T-cell (primary cell): ENCODE results near the gene ADAMTS15. TPM values are rescaled to one million over a fixed set of nuclear protein-coding genes. Genes with fewer than 3 reads are reported as not detected.

Experiments used
- ATAC-seq, 4 experiments: fragments of 200-7000 bp in 3 of 4; fragments of 150-1000 bp in 1 of 4; cut with Tn5 transposase; replicated peaks in 1 of 4; 1 replicate in 3 of 4; 2 replicates in 1 of 4; pipeline ENCODE4 v1.10.0; 2021; ENCODE audit warnings: moderate library complexity in 3 of 4, mild to moderate bottlenecking in 2 of 4, moderate number of reproducible peaks in 1 of 4
- CTCF ChIA-PET, 2 donors: fragments of 300-600 bp; sonication (Branson Sonifier 250); formaldehyde crosslinking; loops; one replicate each; lab custom pipeline; 2022; ENCODE audit warnings: antibody characterized with exemption in 2 of 2; lab: Charles Lee
- POLR2A ChIA-PET, 2 donors: fragments of 300-600 bp; sonication (Branson Sonifier 250); formaldehyde crosslinking; loops; one replicate each; lab custom pipeline; 2022; ENCODE audit warnings: antibody characterized with exemption in 2 of 2; lab: Charles Lee
- DNase-seq, 35 experiments: peaks; one replicate each; pipeline versions ENCODE4 v3.0.0 to v3.0.0-alpha.2; 2013 to 2023
- H3K27ac ChIP-seq: one replicate; pipeline ENCODE4 v1.5.1; 2013; ENCODE audit warnings: low read length
- H3K27me3 ChIP-seq, 2 experiments: replicated peaks in 1 of 2; 1 replicate in 1 of 2; 2 replicates in 1 of 2; pipeline versions ENCODE4 v1.6.1 to v1.7.0; 2013; ENCODE audit warnings: low read length in 1 of 2, mixed read lengths in 1 of 2; ENCODE audit not compliant: control insufficient read depth in 2 of 2, insufficient read depth in 2 of 2; ENCODE audit errors: extremely low read depth in 1 of 2
- H3K36me3 ChIP-seq, 2 donors: 1 replicate in 1 of 2; 2 replicates in 1 of 2; pipeline versions ENCODE4 v1.6.1 to v1.7.0; 2013; ENCODE audit warnings: low read length in 1 of 2; ENCODE audit not compliant: control insufficient read depth in 2 of 2, insufficient read depth in 1 of 2; ENCODE audit errors: extremely low read depth in 1 of 2
- H3K4me1 ChIP-seq, 2 experiments: 1 replicate in 1 of 2; 2 replicates in 1 of 2; pipeline versions ENCODE4 v1.6.1 to v1.7.0; 2013; ENCODE audit warnings: low read length in 2 of 2, mixed read lengths in 1 of 2; ENCODE audit not compliant: insufficient read depth in 2 of 2, control insufficient read depth in 1 of 2; ENCODE audit errors: extremely low read depth in 1 of 2
- H3K4me3 ChIP-seq, 2 donors: 1 replicate in 1 of 2; 2 replicates in 1 of 2; pipeline versions ENCODE4 v1.5.1 to v1.7.0; 2013; ENCODE audit warnings: mild to moderate bottlenecking in 2 of 2, low read length in 1 of 2, moderate library complexity in 1 of 2; ENCODE audit not compliant: control insufficient read depth in 1 of 2; ENCODE audit errors: extremely low read depth in 1 of 2
- H3K9me3 ChIP-seq: 2 replicates; pipeline ENCODE4 v1.7.0; 2013
- H3K27ac Mint-ChIP-seq, 2 donors: one replicate each; pipeline ENCODE4 v1.8.0; 2020 to 2021; ENCODE audit warnings: mild to moderate bottlenecking in 2 of 2, mixed read lengths in 2 of 2
- H3K27me3 Mint-ChIP-seq, 2 donors: one replicate each; pipeline ENCODE4 v1.8.0; 2021 to 2022; ENCODE audit warnings: mixed read lengths in 2 of 2
- H3K36me3 Mint-ChIP-seq: one replicate; pipeline ENCODE4 v1.8.0; 2021; ENCODE audit warnings: mixed read lengths
- H3K4me1 Mint-ChIP-seq, 3 donors: one replicate each; pipeline ENCODE4 v1.8.0; 2020 to 2022; ENCODE audit warnings: mixed read lengths in 3 of 3, mild to moderate bottlenecking in 1 of 3
- H3K4me3 Mint-ChIP-seq, 3 donors: one replicate each; pipeline ENCODE4 v1.8.0; 2020 to 2022; ENCODE audit warnings: mild to moderate bottlenecking in 3 of 3, mixed read lengths in 3 of 3, moderate library complexity in 3 of 3
- H3K9me3 Mint-ChIP-seq, 3 donors: one replicate each; pipeline ENCODE4 v1.8.0; 2020 to 2022; ENCODE audit warnings: mixed read lengths in 3 of 3
- WGBS: methylation state at CpG from one replicate; pipeline ENCODE4 v1.1.5; 2013; ENCODE audit warnings: missing lambda C conversion rate; ENCODE audit not compliant: insufficient coverage; 5-methylcytosine and 5-hydroxymethylcytosine counted together
- total RNA-seq, 35 experiments: library from RNA in 6 of 35; stranded (reverse) in 6 of 35; fragments of 120-200 nt in 1 of 35; gene quantifications; one replicate each; pipeline versions ENCODE4 v1.2.1 to v1.2.4 and lab custom pipeline; 2013 to 2026

Gene ADAMTS15
- total RNA-seq, 5 donors from 2014 or later (not counting 1 experiment from before 2014, with no cell fraction given): 0.03 to 0.07 (median 0.06) TPM; not detected in 2

DNA sequence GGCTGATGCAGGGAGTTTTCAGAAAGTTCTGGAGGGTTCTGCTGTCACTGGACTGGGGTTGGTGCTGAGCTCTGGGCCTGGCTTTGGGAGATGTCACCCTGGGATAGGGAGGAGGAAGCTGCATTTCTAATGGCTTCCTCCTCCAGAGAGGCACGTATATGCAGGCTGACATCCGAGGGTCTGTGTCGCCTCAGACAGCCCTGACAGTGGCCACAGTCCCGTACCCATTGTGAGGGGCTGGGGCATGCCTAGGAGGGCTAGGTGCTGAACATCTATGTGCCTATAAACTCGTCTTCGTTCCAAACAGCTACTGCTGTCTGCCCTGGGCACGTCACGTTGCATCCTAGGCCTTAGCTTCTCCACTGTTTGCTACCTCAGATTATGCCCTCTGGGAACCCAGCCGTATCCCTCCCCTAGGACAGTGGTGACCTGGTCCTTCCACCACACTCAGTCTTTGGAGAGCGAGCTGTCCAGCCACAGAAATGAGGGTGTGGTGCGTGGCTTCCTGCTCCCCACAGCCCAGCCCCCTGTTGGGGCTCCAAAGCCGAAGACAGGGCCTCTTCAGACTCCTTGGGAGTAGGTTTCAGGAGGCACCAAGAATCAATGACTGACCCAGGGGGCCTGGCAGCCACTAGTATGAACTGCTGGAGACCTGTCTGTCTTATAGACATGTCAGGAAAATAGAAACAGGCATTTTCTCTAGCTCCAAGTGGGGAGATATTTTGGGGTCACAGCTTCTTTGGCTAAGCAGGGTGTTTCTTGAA lies 26.4 kb downstream of the ADAMTS15 start:
- no peak overlapping the region for H3K27ac Mint-ChIP-seq
- WGBS: 78% methylated on average over 8 of the region's 12 CpGs
- Histone ChIP-seq H3K4me1 (no peaks in the 10 kb centered on the region), H3K27me3 (peaks cover 0 to 13% of the 10 kb centered on the region in 2 experiments), H3K4me3 (no peak overlapping the region), H3K9me3 (no peaks in the 10 kb centered on the region), H3K27ac (no peak overlapping the region), H3K36me3 (no peaks in the 10 kb centered on the region)
- H3K9me3 Mint-ChIP-seq: no peaks in the 10 kb centered on the region
- CTCF ChIA-PET: no interaction called here
- H3K27me3 Mint-ChIP-seq: no peaks in the 10 kb centered on the region
- H3K4me3 Mint-ChIP-seq: no peak overlapping the region
- H3K4me1 Mint-ChIP-seq: peaks cover 0 to 2% (median 0%) of the 10 kb centered on the region in 3 donors
- POLR2A ChIA-PET: no interaction called here
- DNase-seq: no peak
- ATAC-seq: no peak
- no peaks in the 10 kb centered on the region for H3K36me3 Mint-ChIP-seq

DNA sequence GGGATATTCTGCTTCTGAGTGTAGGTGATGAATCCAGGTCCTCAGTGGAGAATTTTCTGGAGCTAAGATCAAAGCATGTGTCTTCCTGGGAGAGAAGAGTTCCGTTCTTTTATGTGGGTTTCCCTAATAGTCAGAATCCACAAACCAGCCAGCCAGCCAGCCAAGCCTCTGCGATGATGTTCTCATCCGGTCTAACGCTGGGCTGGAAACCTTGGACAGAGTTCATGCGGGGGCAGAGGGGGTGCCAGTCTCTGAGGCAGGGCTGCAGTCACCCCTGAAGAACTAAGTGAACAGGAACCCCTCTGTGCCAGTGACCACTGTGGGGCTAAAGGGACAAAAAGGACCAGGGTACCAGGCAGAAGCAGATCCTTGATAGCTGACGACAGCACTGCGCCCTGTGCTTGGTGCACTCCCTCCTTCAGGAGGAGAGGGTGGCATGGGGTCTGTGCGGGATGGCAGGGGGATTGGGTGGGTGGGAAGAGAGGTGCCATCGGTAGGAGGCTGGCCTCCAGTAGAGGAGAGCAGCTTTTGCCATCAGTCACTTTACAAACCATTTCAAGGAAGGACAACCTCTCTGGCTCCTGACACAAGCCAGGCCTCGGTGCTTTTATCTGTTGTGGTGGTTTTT lies 27.1 kb downstream of the ADAMTS15 start:
- Histone ChIP-seq H3K27me3 (peaks cover 0 to 13% of the 10 kb centered on the region in 2 experiments), H3K27ac (no peak overlapping the region), H3K36me3 (no peaks in the 10 kb centered on the region), H3K4me1 (no peaks in the 10 kb centered on the region), H3K4me3 (no peak overlapping the region), H3K9me3 (no peaks in the 10 kb centered on the region)
- H3K4me1 Mint-ChIP-seq: peaks cover 0 to 2% (median 0%) of the 10 kb centered on the region in 3 donors
- no peaks in the 10 kb centered on the region for H3K27me3 Mint-ChIP-seq
- ChIA-PET CTCF (no interaction called here), POLR2A (no interaction called here)
- ATAC-seq (no peak), DNase-seq (no peak)
- H3K9me3 Mint-ChIP-seq: no peaks in the 10 kb centered on the region
- no peaks in the 10 kb centered on the region for H3K36me3 Mint-ChIP-seq
- H3K4me3 Mint-ChIP-seq: no peak overlapping the region
- 94% methylated on average over 5 of the region's 10 CpGs for WGBS
- no peak overlapping the region for H3K27ac Mint-ChIP-seq

DNA sequence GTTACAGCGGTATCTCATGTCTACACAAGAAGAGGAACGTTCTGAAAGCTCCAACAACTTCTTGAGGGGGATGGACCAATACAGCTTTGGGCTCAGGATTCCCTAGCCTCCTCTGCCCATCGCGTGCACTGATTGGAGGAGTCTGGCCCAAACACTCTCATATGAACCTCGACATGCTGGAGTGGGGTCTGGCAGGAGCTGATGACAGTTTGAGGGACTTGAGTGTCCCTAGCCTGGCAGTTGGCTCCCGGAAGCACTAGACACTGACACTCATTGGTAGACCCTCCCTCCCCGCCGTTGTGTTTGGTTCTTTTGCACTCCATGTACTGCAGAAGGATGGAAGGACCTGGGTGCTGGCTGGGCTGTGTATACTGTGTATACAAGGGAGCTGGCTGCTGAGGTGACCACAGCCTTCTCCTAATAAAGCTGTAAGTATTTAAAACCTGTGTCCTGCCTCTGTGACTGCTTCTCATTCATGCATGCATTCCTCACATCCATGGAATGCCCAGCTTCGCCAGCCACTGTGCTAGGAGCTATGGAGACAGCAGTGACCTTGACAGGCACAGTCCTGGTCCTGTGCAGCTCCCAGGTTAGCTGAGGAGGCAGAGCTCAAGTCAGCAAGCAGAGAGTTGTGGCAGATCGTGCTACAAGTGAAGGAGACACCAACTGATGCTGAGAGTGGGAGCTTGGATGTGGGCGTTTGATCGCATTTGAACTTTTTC lies 27.9 kb downstream of the ADAMTS15 start:
- H3K9me3 Mint-ChIP-seq: no peaks in the 10 kb centered on the region
- no peak overlapping the region for H3K27ac ChIP-seq
- H3K4me1 ChIP-seq: no peaks in the 10 kb centered on the region
- H3K9me3 ChIP-seq: no peaks in the 10 kb centered on the region
- WGBS: 73% methylated on average over 10 of the region's 12 CpGs
- POLR2A ChIA-PET: no interaction called here
- no peak overlapping the region for H3K27ac Mint-ChIP-seq
- no peak for DNase-seq
- no peaks in the 10 kb centered on the region for H3K36me3 ChIP-seq
- no peak overlapping the region for H3K4me3 Mint-ChIP-seq
- no peak for ATAC-seq
- H3K4me3 ChIP-seq: no peak overlapping the region
- H3K27me3 ChIP-seq: peaks cover 0 to 13% of the 10 kb centered on the region in 2 experiments
- peaks cover 0 to 2% (median 0%) of the 10 kb centered on the region in 3 donors for H3K4me1 Mint-ChIP-seq
- no peaks in the 10 kb centered on the region for H3K36me3 Mint-ChIP-seq
- H3K27me3 Mint-ChIP-seq: no peaks in the 10 kb centered on the region
- CTCF ChIA-PET: interaction anchor here in 1 of 2 donors (0.6 kb wide), 1 partner anchor 43 kb away, joined by 3 read pairs; no protein-coding TSS in a partner anchor

DNA sequence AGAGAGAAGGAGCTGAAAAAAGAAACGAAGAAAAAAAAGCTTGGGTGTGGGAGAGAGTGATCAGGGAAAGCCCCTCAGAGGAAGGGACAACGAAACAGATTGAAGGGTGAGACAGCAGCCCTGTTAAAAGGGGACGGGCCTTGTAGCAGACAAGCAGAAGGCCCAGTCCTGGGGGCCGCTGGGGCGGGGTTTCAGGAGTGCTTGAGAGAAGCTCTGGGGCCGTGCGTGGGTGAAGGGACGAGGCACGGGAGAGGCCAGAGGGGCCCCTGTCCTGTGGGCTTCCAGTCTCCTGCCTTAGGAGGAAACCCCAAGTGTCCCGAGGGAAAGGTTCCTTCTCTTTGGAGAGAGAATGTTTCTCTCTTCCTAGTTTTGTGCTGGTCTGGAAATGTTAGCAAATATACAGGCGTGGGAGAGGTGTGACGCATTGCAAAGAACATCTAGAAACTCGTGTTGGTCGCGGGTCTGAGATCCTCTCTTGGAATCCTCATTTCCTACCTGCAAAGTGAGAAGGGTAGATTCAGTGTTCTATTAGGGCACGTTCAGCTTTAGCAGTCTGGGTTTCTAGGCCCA lies 28.6 kb downstream of the ADAMTS15 start:
- DNase-seq (no peak), ATAC-seq (no peak)
- Histone ChIP-seq H3K27me3 (peaks cover 0 to 13% of the 10 kb centered on the region in 2 experiments), H3K4me1 (no peaks in the 10 kb centered on the region), H3K36me3 (no peaks in the 10 kb centered on the region), H3K9me3 (no peaks in the 10 kb centered on the region), H3K4me3 (no peak overlapping the region), H3K27ac (no peak overlapping the region)
- H3K9me3 Mint-ChIP-seq: no peaks in the 10 kb centered on the region
- 69% methylated on average over 10 of the region's 16 CpGs for WGBS
- no peaks in the 10 kb centered on the region for H3K27me3 Mint-ChIP-seq
- H3K4me1 Mint-ChIP-seq: peaks cover 0 to 2% (median 0%) of the 10 kb centered on the region in 3 donors
- H3K27ac Mint-ChIP-seq: no peak overlapping the region
- POLR2A ChIA-PET: no interaction called here
- CTCF ChIA-PET: interaction anchor here in 1 of 2 donors (0.6 kb wide), 1 partner anchor 44 kb away, joined by 3 read pairs; no protein-coding TSS in a partner anchor
- H3K36me3 Mint-ChIP-seq: no peaks in the 10 kb centered on the region
- H3K4me3 Mint-ChIP-seq: no peak overlapping the region

DNA sequence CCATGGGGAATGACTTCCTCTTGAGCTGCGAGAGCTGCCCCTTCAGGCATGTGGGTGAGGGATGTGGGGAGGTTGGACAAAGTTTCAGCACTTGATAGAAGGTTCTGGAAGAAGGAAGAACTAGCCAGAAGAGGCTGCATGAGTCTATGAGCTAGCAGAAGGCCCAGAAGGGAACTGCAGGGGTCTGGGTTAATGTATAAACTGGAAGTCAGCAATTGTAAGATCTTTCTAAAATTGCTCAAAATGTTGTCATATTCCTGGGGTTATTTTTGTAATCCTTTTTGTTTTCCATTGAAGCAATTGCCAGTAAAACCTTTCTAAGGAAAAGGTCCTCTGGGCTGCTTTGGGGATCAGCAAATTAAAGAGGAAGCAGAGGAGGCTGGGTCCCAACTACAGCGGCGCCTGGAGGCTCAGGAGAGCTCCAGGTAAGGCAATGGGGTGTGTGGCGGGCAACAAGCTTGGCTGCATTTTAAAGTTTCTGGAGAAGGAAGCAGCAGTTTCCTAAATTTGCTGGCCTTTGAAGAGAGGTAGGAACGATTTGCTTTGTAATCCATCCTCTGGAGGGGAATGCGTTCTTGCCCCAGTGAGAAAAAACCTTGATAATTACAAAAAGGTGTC lies 29.2 kb downstream of the ADAMTS15 start:
- H3K27me3 ChIP-seq: peaks cover 0 to 13% of the 10 kb centered on the region in 2 experiments
- Mint-ChIP-seq H3K27me3 (no peaks in the 10 kb centered on the region), H3K4me3 (no peak overlapping the region), H3K36me3 (no peaks in the 10 kb centered on the region), H3K27ac (no peak overlapping the region), H3K4me1 (peaks cover 0 to 2% (median 0%) of the 10 kb centered on the region in 3 donors), H3K9me3 (no peaks in the 10 kb centered on the region)
- no peak overlapping the region for H3K4me3 ChIP-seq
- no peaks in the 10 kb centered on the region for H3K36me3 ChIP-seq
- ATAC-seq (no peak), DNase-seq (no peak)
- 81% methylated on average over 6 of the region's 6 CpGs for WGBS
- H3K9me3 ChIP-seq: no peaks in the 10 kb centered on the region
- CTCF ChIA-PET: interaction anchor here in 1 of 2 donors (0.5 kb wide), 1 partner anchor 195 kb away, joined by 5 read pairs; no protein-coding TSS in a partner anchor
- H3K27ac ChIP-seq: no peak overlapping the region
- POLR2A ChIA-PET: no interaction called here
- no peaks in the 10 kb centered on the region for H3K4me1 ChIP-seq
